C4-2B (cell line): Measurements from ENCODE around the gene DGKD.

ENCODE experiments used
- H3K27ac ChIP-seq: fragments of 450-650 bp; 2 replicates; pipeline ENCODE4 v1.5.1; 2017
- CTCF ChIP-seq: fragments of 450-650 bp; conservative IDR thresholded peaks from 2 replicates; pipeline ENCODE4 v1.5.1; 2017; ENCODE audit warnings: mild to moderate bottlenecking
- ZFX ChIP-seq: fragments of 450-650 bp; IDR thresholded peaks from 2 replicates; pipeline ENCODE4 v1.6.1; 2017

Gene DGKD

GRCh38 chr2:233380132-233380895, 26.0 kb downstream of the DGKD start:
- H3K27ac ChIP-seq, result no peak overlapping the region; the same call in 1 of the 2 replicates
- TF ChIP-seq ZFX, result no peak
- TF ChIP-seq CTCF, result no peak

DNA sequence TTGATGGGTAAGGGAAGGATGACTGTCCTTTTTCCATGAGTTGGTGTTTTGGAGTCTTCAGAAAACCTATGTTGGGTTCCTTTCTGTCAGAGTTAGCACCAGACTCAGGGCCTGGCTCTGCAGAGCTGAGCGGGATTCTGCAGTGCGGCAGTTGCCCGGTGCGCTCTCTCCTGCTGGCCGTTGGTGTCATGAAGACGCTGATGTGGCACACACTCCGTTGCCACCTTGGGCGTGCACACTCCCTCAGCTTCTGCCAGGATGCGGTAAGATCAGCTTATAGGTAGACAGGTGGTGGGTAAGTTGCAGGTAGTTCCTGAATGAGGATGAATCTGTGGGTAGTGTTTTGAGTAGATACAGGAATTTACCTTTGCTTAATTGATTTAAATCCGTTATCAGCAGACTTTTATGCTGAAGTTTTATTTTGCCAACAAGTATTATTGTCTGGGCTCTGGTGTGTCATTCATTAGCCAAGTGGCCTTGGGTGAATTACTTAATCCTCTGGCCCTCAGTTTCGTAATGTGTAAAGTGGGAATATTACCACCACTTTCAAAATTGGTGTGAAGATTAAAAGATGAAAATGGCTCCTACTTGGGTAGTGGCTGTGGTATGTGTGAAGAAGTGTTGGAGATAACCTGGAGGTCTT, 26.8 kb downstream of the DGKD start:
- H3K27ac ChIP-seq, result no peak overlapping the region; the same call in 1 of the 2 replicates
- TF ChIP-seq ZFX, result no peak
- TF ChIP-seq CTCF, result no peak

DNA sequence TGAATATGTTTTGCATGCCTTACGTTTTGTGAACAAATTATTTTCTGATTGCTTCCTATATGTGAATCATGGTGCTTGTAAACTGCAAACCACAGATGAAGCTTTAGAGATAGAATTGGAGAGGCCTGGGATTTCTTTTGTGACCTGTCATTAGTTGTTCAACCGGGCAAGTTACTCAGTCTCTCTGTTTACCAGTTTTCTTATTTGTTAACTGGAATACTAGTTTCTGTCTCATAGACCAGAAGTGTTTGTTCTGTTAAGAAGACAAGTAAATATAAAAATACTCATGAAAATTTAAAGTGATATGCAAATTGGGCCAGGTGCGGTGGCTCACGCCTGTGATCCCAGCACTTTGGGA, 27.3 kb downstream of the DGKD start:
- TF ChIP-seq ZFX (no peak), CTCF (no peak)
- peak overlapping the region; percentile 35; the same call in 1 of the 2 replicates for H3K27ac ChIP-seq

DNA sequence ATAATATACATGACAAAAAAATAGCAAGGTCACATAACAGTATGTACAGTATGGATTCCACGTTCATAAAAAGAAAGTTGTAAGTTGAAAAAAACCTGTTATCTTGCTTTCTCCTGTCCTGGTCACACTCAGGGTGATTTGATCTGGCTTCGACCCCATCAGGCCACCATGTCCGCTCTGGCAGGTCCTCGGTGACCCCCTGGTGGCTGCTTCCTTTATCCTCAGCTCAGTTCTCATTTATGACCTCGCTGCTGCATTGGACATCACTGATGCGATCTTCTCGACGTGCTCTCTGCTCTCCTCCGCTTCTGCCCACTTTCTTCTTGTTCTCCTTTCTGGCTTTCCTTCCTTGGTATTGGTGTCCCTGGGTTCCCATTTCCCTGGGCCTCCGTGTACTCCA, 29.7 kb downstream of the DGKD start:
- no peak for TF ChIP-seq ZFX
- TF ChIP-seq CTCF, result no peak
- no peak overlapping the region for H3K27ac ChIP-seq

- no peak overlapping the region for H3K27ac ChIP-seq
- no peak for TF ChIP-seq ZFX
- TF ChIP-seq CTCF, result no peak
These were observed 30.7 kb downstream of the DGKD start for GRCh38 chr2:233384811-233385488.

DNA sequence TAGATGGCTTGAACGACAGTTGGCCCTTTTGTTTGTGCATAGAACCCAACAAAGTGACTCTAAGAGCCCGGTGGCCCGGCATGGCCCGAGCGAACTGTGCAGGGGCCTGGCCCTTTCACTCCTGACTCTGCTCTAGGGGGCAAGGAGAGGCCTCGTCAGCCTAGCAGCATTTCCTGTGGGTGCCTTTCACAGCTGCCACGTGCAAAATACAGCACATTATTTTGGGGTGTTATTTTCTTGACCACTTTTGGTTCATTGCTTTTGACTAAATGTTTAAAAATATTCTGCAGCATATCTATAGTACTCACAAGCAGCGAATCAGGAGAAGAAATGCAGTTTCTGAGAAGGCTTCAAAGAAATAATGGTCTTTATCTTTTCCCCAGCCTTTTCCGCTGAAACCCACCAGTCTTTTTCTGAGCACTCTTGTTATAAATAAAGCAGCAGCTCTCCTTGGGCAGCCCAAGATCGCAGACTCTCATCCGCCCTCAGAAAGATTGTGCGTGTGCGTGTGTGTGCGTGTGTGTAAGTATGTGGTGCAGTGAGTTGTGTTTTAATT, 31.3 kb downstream of the DGKD start:
- TF ChIP-seq CTCF (no peak), ZFX (no peak)
- H3K27ac ChIP-seq, result no peak overlapping the region
